Measurements from ENCODE around the gene ABCA12.

The ABCA12 gene

GRCh38 chr2:215098875-215099274 lies 39.6 kb downstream of the ABCA12 start:
- TF ChIP-seq TAF1 (IDR thresholded peaks at IDR 0.05; ENCODE audit: low read depth), result no peak
- TF ChIP-seq RAD21 (IDR thresholded peaks at IDR 0.05; ENCODE audit: low read depth), result no peak
- no peak for TF ChIP-seq CREB1 (IDR thresholded peaks at IDR 0.05; ENCODE audit: low read depth)

- TF ChIP-seq YY1 (IDR thresholded peaks at IDR 0.05; ENCODE audit: low read depth) (no peak), FOXM1 (IDR thresholded peaks at IDR 0.05; ENCODE audit: borderline replicate concordance, low read depth) (no peak), EGR1 (IDR thresholded peaks at IDR 0.05) (no peak), USF1 (IDR thresholded peaks at IDR 0.05) (no peak), TAF1 (IDR thresholded peaks at IDR 0.05; ENCODE audit: low read depth) (no peak), CREB1 (IDR thresholded peaks at IDR 0.05; ENCODE audit: low read depth) (no peak), TEAD4 (IDR thresholded peaks at IDR 0.05) (no peak), EP300 (IDR thresholded peaks at IDR 0.05; ENCODE audit: borderline replicate concordance) (no peak)
Observed at GRCh38 chr2:215084080-215084479, 54.3 kb downstream of the ABCA12 start.

GRCh38 chr2:215083146-215083545 lies 55.3 kb downstream of the ABCA12 start:
- TF ChIP-seq TEAD4 (IDR thresholded peaks at IDR 0.05) (no peak), EP300 (IDR thresholded peaks at IDR 0.05; ENCODE audit: borderline replicate concordance) (no peak), REST (IDR thresholded peaks at IDR 0.05; ENCODE audit: low read depth) (no peak), NFIC (IDR thresholded peaks at IDR 0.05) (no peak), FOXM1 (IDR thresholded peaks at IDR 0.05; ENCODE audit: borderline replicate concordance, low read depth) (no peak), ZBTB7A (IDR thresholded peaks at IDR 0.05; ENCODE audit: low read depth) (no peak), TAF1 (IDR thresholded peaks at IDR 0.05; ENCODE audit: low read depth) (no peak), EGR1 (IDR thresholded peaks at IDR 0.05) (no peak), MAX (IDR thresholded peaks at IDR 0.05) (no peak), TCF12 (IDR thresholded peaks at IDR 0.05; ENCODE audit: low read depth) (no peak), USF1 (IDR thresholded peaks at IDR 0.05) (no peak), CEBPB (IDR thresholded peaks at IDR 0.05) (no peak), CREB1 (IDR thresholded peaks at IDR 0.05; ENCODE audit: low read depth) (no peak), YY1 (IDR thresholded peaks at IDR 0.05; ENCODE audit: low read depth) (no peak), RAD21 (IDR thresholded peaks at IDR 0.05; ENCODE audit: low read depth) (no peak)

GRCh38 chr2:215082446-215082845 lies 56.0 kb downstream of the ABCA12 start:
- TF ChIP-seq NFIC (IDR thresholded peaks at IDR 0.05), result no peak
- no peak for TF ChIP-seq MAX (IDR thresholded peaks at IDR 0.05)
- no peak for TF ChIP-seq RAD21 (IDR thresholded peaks at IDR 0.05; ENCODE audit: low read depth)
- no peak for TF ChIP-seq USF1 (IDR thresholded peaks at IDR 0.05)
- TF ChIP-seq CREB1 (IDR thresholded peaks at IDR 0.05; ENCODE audit: low read depth), result no peak
- no peak for TF ChIP-seq ZBTB7A (IDR thresholded peaks at IDR 0.05; ENCODE audit: low read depth)
- no peak for TF ChIP-seq FOXM1 (IDR thresholded peaks at IDR 0.05; ENCODE audit: borderline replicate concordance, low read depth)
- no peak for TF ChIP-seq TCF12 (IDR thresholded peaks at IDR 0.05; ENCODE audit: low read depth)
- TF ChIP-seq EGR1 (IDR thresholded peaks at IDR 0.05), result no peak
- no peak for TF ChIP-seq CEBPB (IDR thresholded peaks at IDR 0.05)
- TF ChIP-seq TAF1 (IDR thresholded peaks at IDR 0.05; ENCODE audit: low read depth), result no peak
- no peak for TF ChIP-seq TEAD4 (IDR thresholded peaks at IDR 0.05)
- no peak for TF ChIP-seq EP300 (IDR thresholded peaks at IDR 0.05; ENCODE audit: borderline replicate concordance)
- TF ChIP-seq REST (IDR thresholded peaks at IDR 0.05; ENCODE audit: low read depth), result no peak
- TF ChIP-seq YY1 (IDR thresholded peaks at IDR 0.05; ENCODE audit: low read depth), result no peak

- TF ChIP-seq CEBPB (IDR thresholded peaks at IDR 0.05) (no peak), ZBTB7A (IDR thresholded peaks at IDR 0.05; ENCODE audit: low read depth) (no peak), RAD21 (IDR thresholded peaks at IDR 0.05; ENCODE audit: low read depth) (no peak), TCF12 (IDR thresholded peaks at IDR 0.05; ENCODE audit: low read depth) (no peak), EGR1 (IDR thresholded peaks at IDR 0.05) (no peak), TAF1 (IDR thresholded peaks at IDR 0.05; ENCODE audit: low read depth) (no peak), TEAD4 (IDR thresholded peaks at IDR 0.05) (no peak), MAX (IDR thresholded peaks at IDR 0.05) (no peak), EP300 (IDR thresholded peaks at IDR 0.05; ENCODE audit: borderline replicate concordance) (no peak)
Observed at GRCh38 chr2:215080545-215080944, 57.9 kb downstream of the ABCA12 start.

Measured in Ishikawa (cell line).